Spleen (tissue), 7 donors: ENCODE measurements around the gene CTNNA2.
"Not testable (repeated sequence)": the region's sequence is repeated elsewhere in the genome, so short reads cannot be mapped to it uniquely, and the experiment has no call there.

Experiments
- POLR2A ChIP-seq, 3 donors: fragments of 450-650 bp; IDR thresholded peaks; one replicate each; pipeline ENCODE4 v1.5.1; 2017; ENCODE audit warnings: antibody characterized with exemption in 3 of 3, mild to moderate bottlenecking in 1 of 3
- POLR2AphosphoS5 ChIP-seq, 3 donors: sonication (generic); formaldehyde crosslinking; IDR thresholded peaks; one replicate each; pipeline ENCODE4 v1.5.1; 2017; ENCODE audit warnings: antibody characterized with exemption in 3 of 3
- TF ChIP-seq, protein P1 (sequence below), 11 experiments: fragments of 200-600 bp in 7 of 11; fragments of 450-650 bp in 4 of 11; sonication (generic) in 4 of 11; IDR thresholded peaks in 8 of 11; conservative IDR thresholded peaks in 3 of 11; 1 replicate in 7 of 11; 2 replicates in 4 of 11; pipeline versions ENCODE4 v1.4.0 to v1.8.0; 2016 to 2021; ENCODE audit warnings: antibody characterized with exemption in 11 of 11, inconsistent platforms in 4 of 11, mild to moderate bottlenecking in 1 of 11
- donor health status: DM: no; HTN: no; CAD: no; lungs with moderate emphysema.
- donor health status: DM: no; HTN: no; CAD: no.
- donor health status: DM: no; HTN: no; CAD: no.

DNA sequence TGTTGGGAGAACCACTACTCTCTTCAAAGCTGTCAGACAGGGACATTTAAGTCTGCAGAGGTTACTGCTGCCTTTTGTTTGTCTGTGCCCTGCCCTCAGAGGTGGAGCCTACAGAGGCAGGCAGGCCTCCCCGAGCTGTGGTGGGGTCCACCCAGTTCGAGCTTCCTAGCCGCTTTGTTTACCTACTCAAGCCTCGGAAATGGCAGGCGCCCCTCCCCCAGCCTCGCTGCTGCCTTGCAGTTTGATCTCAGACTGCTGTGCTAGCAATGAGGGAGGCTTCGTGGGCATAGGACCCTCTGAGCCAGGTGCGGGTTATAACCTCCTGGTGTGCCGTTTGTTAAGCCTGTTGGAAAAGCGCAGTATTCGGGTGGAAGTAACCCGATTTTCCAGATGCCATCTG, 585.7 kb downstream of the CTNNA2 start:
- TF ChIP-seq, protein P1, sequence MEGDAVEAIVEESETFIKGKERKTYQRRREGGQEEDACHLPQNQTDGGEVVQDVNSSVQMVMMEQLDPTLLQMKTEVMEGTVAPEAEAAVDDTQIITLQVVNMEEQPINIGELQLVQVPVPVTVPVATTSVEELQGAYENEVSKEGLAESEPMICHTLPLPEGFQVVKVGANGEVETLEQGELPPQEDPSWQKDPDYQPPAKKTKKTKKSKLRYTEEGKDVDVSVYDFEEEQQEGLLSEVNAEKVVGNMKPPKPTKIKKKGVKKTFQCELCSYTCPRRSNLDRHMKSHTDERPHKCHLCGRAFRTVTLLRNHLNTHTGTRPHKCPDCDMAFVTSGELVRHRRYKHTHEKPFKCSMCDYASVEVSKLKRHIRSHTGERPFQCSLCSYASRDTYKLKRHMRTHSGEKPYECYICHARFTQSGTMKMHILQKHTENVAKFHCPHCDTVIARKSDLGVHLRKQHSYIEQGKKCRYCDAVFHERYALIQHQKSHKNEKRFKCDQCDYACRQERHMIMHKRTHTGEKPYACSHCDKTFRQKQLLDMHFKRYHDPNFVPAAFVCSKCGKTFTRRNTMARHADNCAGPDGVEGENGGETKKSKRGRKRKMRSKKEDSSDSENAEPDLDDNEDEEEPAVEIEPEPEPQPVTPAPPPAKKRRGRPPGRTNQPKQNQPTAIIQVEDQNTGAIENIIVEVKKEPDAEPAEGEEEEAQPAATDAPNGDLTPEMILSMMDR (IDR thresholded peaks at IDR 0.05 in 8 of 11, conservative IDR thresholded peaks at IDR 0.05 in 3 of 11) = not testable (repeated sequence)
- not testable (repeated sequence) for TF ChIP-seq POLR2A, POLR2AphosphoS5 (IDR thresholded peaks at IDR 0.05)
